Panc1 (cell line): ENCODE data around the gene CPLX1. TPM values are rescaled to one million over a fixed set of nuclear protein-coding genes. Genes with fewer than 3 reads are reported as not detected.

Source experiments
- ATAC-seq: fragments of 200-7000 bp; cut with Tn5 transposase; 2 replicates; pipeline ENCODE4 v1.9.1; 2020; ENCODE audit warnings: mild to moderate bottlenecking, moderate library complexity
- BruUV-seq: library from RNA; stranded (reverse); fragments of 400-500 nt; replicated peaks from 2 replicates; lab custom pipeline; 2021; lab: Mats Ljungman, UMichigan
- CTCF ChIA-PET: fragments of 300-600 bp; sonication (Branson Sonifier 250); formaldehyde crosslinking; loops from one replicate; lab custom pipeline; 2022; ENCODE audit warnings: antibody characterized with exemption; lab: Charles Lee
- POLR2A ChIA-PET: fragments of 300-600 bp; sonication (Branson Sonifier 250); formaldehyde crosslinking; loops from one replicate; lab custom pipeline; 2022; ENCODE audit warnings: antibody characterized with exemption; lab: Charles Lee
- DNase-seq: peaks from one replicate; pipeline ENCODE4 v3.0.0-alpha.2; 2010; ENCODE audit warnings: low read depth, low spot score
- H3K27ac ChIP-seq: 2 replicates; pipeline ENCODE4 v1.5.1; 2011; ENCODE audit warnings: mild to moderate bottlenecking, low read length, inconsistent platforms
- H3K27me3 ChIP-seq: fragments of 200-500 bp; sonication (Bioruptor generic); 2 replicates; pipeline ENCODE4 v1.6.0; 2014; ENCODE audit warnings: low read length, inconsistent platforms; ENCODE audit not compliant: control insufficient read depth, insufficient read depth
- H3K36me3 ChIP-seq: fragments of 200-500 bp; sonication (Bioruptor generic); 2 replicates; pipeline ENCODE4 v1.5.1; 2014; ENCODE audit warnings: inconsistent platforms, mild to moderate bottlenecking, low read length, moderate library complexity; ENCODE audit not compliant: control insufficient read depth, insufficient read depth
- H3K4me1 ChIP-seq: 2 replicates; pipeline ENCODE4 v1.5.1; 2011; ENCODE audit warnings: inconsistent platforms, mild to moderate bottlenecking, low read length, moderate library complexity; ENCODE audit not compliant: control insufficient read depth, insufficient read depth
- H3K4me3 ChIP-seq, 2 experiments: 2 replicates each; pipeline ENCODE4 v1.5.1; 2011 to 2012; ENCODE audit warnings: low read depth in 2 of 2, low read length in 2 of 2, mild to moderate bottlenecking in 2 of 2, inconsistent platforms in 1 of 2, moderate library complexity in 1 of 2
- H3K9me3 ChIP-seq: fragments of 200-500 bp; sonication (Bioruptor generic); 2 replicates; pipeline ENCODE4 v1.5.1; 2014; ENCODE audit warnings: low read depth, mild to moderate bottlenecking, inconsistent platforms, low read length, moderate library complexity; ENCODE audit not compliant: control insufficient read depth, insufficient read depth
- CTCF ChIP-seq: fragments of 450-650 bp; IDR thresholded peaks from 2 replicates; pipeline ENCODE4 v1.5.1; 2017; ENCODE audit warnings: mild to moderate bottlenecking
- POLR2AphosphoS5 ChIP-seq: IDR thresholded peaks from 2 replicates; pipeline ENCODE4 v1.6.1; 2012; ENCODE audit warnings: mild to moderate bottlenecking, low read depth, low read length, moderate library complexity
- REST ChIP-seq, 2 experiments: IDR thresholded peaks; 2 replicates each; pipeline ENCODE4 v1.6.1; 2011 to 2012; ENCODE audit warnings: low read depth in 2 of 2, control low read depth in 1 of 2, low read length in 1 of 2, mild to moderate bottlenecking in 1 of 2, moderate library complexity in 1 of 2; ENCODE audit not compliant: insufficient read depth in 1 of 2
- SIN3A ChIP-seq: IDR thresholded peaks from 2 replicates; pipeline ENCODE4 v1.6.1; 2012; ENCODE audit warnings: low read depth, mild to moderate bottlenecking, low read length, moderate library complexity, borderline replicate concordance; ENCODE audit not compliant: insufficient read depth
- TCF7L2 ChIP-seq: IDR thresholded peaks from 2 replicates; pipeline ENCODE4 v1.6.1; 2011; ENCODE audit warnings: mild to moderate bottlenecking, low read depth, low read length, inconsistent platforms
- in situ Hi-C: cut with HindIII; loops from 2 replicates; pipeline ENCODE4 v1.10.0; 2016; ENCODE audit warnings: low sequenced_read_pairs, low pct_unique_long_range_greater_than_20kb
- intact Hi-C: fragments of 100-400 bp; cut with micrococcal nuclease; formaldehyde crosslinking; loops from one replicate; pipeline ENCODE4 v1.10.0; 2022; ENCODE audit not compliant: unreplicated experiment
- total RNA-seq: library from RNA; stranded (reverse); gene quantifications from one replicate; pipeline ENCODE4 v1.2.1, GENCODE V29; 2021; ENCODE audit not compliant: unreplicated experiment

Gene CPLX1
- total RNA-seq, 1 experiment from 2014 or later, result 6.7 TPM

GRCh38 chr4:871484-871883 is 45.6 kb upstream of the CPLX1 start:
- no TSS peak for BruUV-seq
- H3K4me1 ChIP-seq, result no peaks in the 10 kb centered on the region
- intact Hi-C loops (no loop called here), in situ Hi-C loops (no loop called here)
- CTCF ChIA-PET, result no interaction called here
- H3K9me3 ChIP-seq, result no peaks in the 10 kb centered on the region
- POLR2A ChIA-PET, result no interaction called here
- ATAC-seq (no peak), DNase-seq (no peak)
- H3K4me3 ChIP-seq, result no peak overlapping the region
- no peaks in the 10 kb centered on the region for H3K27me3 ChIP-seq
- TF ChIP-seq SIN3A (no peak), TCF7L2 (no peak), CTCF (no peak), REST (IDR thresholded peaks at IDR 0.05; ENCODE audit: insufficient read depth in 1 of 2, low read depth in 2 of 2, low read length in 1 of 2) (no peak), POLR2AphosphoS5 (no peak)
- no peaks in the 10 kb centered on the region for H3K36me3 ChIP-seq
- no peak overlapping the region for H3K27ac ChIP-seq

- Histone ChIP-seq H3K4me3 (no peak overlapping the region), H3K36me3 (no peaks in the 10 kb centered on the region), H3K4me1 (no peaks in the 10 kb centered on the region), H3K27me3 (no peaks in the 10 kb centered on the region), H3K9me3 (no peaks in the 10 kb centered on the region), H3K27ac (no peak overlapping the region)
- DNase-seq, result no peak
- TF ChIP-seq POLR2AphosphoS5 (no peak), TCF7L2 (no peak), REST (IDR thresholded peaks at IDR 0.05; ENCODE audit: insufficient read depth in 1 of 2, low read depth in 2 of 2, low read length in 1 of 2) (no peak), SIN3A (no peak), CTCF (no peak)
- in situ Hi-C loops, result no loop called here
- no TSS peak for BruUV-seq
- POLR2A ChIA-PET, result no interaction called here
- intact Hi-C loops, result no loop called here
- no peak for ATAC-seq
- CTCF ChIA-PET, result no interaction called here
Measured at GRCh38 chr4:870951-871350, 45.0 kb upstream of the CPLX1 start.
